Measurements from ENCODE around the gene ISG20L2. TPM values are rescaled to one million over a fixed set of nuclear protein-coding genes. Genes with fewer than 3 reads are reported as not detected.

ISG20L2 gene
- total RNA-seq, 1 donor from 2014 or later: 32.6 TPM

- no peak overlapping the region for H3K4me3 Mint-ChIP-seq (ENCODE audit: unreplicated experiment)
- H3K4me1 Mint-ChIP-seq (ENCODE audit: low read depth, unreplicated experiment): peaks cover 15% of the 10 kb centered on the region
- peaks cover 32% of the 10 kb centered on the region for H3K27me3 Mint-ChIP-seq (ENCODE audit: unreplicated experiment)
- H3K27ac Mint-ChIP-seq (ENCODE audit: unreplicated experiment): no peak overlapping the region
- no peak for DNase-seq
- TF ChIP-seq, protein P1, sequence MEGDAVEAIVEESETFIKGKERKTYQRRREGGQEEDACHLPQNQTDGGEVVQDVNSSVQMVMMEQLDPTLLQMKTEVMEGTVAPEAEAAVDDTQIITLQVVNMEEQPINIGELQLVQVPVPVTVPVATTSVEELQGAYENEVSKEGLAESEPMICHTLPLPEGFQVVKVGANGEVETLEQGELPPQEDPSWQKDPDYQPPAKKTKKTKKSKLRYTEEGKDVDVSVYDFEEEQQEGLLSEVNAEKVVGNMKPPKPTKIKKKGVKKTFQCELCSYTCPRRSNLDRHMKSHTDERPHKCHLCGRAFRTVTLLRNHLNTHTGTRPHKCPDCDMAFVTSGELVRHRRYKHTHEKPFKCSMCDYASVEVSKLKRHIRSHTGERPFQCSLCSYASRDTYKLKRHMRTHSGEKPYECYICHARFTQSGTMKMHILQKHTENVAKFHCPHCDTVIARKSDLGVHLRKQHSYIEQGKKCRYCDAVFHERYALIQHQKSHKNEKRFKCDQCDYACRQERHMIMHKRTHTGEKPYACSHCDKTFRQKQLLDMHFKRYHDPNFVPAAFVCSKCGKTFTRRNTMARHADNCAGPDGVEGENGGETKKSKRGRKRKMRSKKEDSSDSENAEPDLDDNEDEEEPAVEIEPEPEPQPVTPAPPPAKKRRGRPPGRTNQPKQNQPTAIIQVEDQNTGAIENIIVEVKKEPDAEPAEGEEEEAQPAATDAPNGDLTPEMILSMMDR (IDR thresholded peaks at IDR 0.05; ENCODE audit: partially characterized antibody, unreplicated experiment): no peak
- no peaks in the 10 kb centered on the region for H3K36me3 Mint-ChIP-seq (ENCODE audit: unreplicated experiment)
- H3K9me3 Mint-ChIP-seq (ENCODE audit: unreplicated experiment): peaks cover 5% of the 10 kb centered on the region
Measured at GRCh38 chr1:156690675-156691036, 37.9 kb downstream of the ISG20L2 start.

DNA sequence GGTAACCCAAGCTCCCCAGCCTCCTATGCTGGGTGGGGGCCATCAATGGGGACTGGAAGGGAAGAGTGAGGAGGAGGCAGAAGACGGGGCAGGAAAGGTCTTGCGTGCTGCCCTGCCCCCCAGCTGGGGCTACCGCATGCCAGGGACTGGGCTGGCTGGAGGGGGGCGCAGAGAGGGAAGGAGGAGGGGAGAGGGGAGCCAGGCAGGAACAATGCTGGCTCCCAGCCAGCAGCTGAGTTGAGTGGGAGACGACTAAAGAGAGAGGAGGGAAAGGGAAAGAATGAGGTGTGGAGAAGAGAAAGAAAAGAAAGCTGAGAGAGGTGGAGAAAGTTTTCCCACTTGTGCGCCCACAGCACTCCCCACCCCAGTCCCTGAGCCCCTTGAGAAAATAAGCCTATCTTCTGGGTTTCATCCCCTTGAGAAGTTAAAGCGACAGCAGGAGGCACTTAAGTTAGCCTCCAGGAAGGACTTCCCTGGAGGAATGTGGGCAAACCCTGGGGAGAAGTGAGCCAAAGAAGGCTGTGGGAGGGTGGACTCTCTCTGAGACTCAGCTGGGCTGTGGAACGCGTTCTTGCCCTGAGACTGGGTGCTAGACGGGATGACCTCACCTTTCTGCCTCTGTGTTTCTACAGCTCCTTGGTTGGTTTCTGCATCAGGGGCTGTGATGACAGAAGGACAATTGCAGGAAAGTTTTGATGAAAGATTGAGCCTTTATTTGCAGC is 38.5 kb downstream of the ISG20L2 start:
- Mint-ChIP-seq H3K9me3 (ENCODE audit: unreplicated experiment) (peaks cover 5% of the 10 kb centered on the region), H3K4me1 (ENCODE audit: low read depth, unreplicated experiment) (peaks cover 15% of the 10 kb centered on the region), H3K27ac (ENCODE audit: unreplicated experiment) (peak overlapping the region; percentile 10), H3K27me3 (ENCODE audit: unreplicated experiment) (peaks cover 32% of the 10 kb centered on the region), H3K4me3 (ENCODE audit: unreplicated experiment) (peak overlapping the region; percentile 68), H3K36me3 (ENCODE audit: unreplicated experiment) (no peaks in the 10 kb centered on the region)
- DNase-seq: no peak
- TF ChIP-seq, protein P1 (IDR thresholded peaks at IDR 0.05; ENCODE audit: partially characterized antibody, unreplicated experiment): no peak

- H3K9me3 Mint-ChIP-seq (ENCODE audit: unreplicated experiment): peaks cover 5% of the 10 kb centered on the region
- H3K36me3 Mint-ChIP-seq (ENCODE audit: unreplicated experiment): no peaks in the 10 kb centered on the region
- TF ChIP-seq, protein P1 (IDR thresholded peaks at IDR 0.05; ENCODE audit: partially characterized antibody, unreplicated experiment): peak; percentile 90
- H3K27me3 Mint-ChIP-seq (ENCODE audit: unreplicated experiment): peaks cover 29% of the 10 kb centered on the region
- DNase-seq: peak; percentile 86
- H3K4me3 Mint-ChIP-seq (ENCODE audit: unreplicated experiment): peak overlapping the region; percentile 68
- peak overlapping the region; percentile 10 for H3K27ac Mint-ChIP-seq (ENCODE audit: unreplicated experiment)
- H3K4me1 Mint-ChIP-seq (ENCODE audit: low read depth, unreplicated experiment): peaks cover 15% of the 10 kb centered on the region
Measured at GRCh38 chr1:156689035-156689952, 39.3 kb downstream of the ISG20L2 start.

GRCh38 chr1:156684227-156684782 is 44.3 kb downstream of the ISG20L2 start:
- Mint-ChIP-seq H3K9me3 (ENCODE audit: unreplicated experiment) (peaks cover 2% of the 10 kb centered on the region), H3K27ac (ENCODE audit: unreplicated experiment) (no peak overlapping the region), H3K4me1 (ENCODE audit: low read depth, unreplicated experiment) (peaks cover 1% of the 10 kb centered on the region), H3K27me3 (ENCODE audit: unreplicated experiment) (peaks cover 4% of the 10 kb centered on the region), H3K36me3 (ENCODE audit: unreplicated experiment) (no peaks in the 10 kb centered on the region), H3K4me3 (ENCODE audit: unreplicated experiment) (no peak overlapping the region)
- TF ChIP-seq, protein P1 (IDR thresholded peaks at IDR 0.05; ENCODE audit: partially characterized antibody, unreplicated experiment): no peak
- DNase-seq: no peak
